ENCODE results near the gene XPA. TPM values are rescaled to one million over a fixed set of nuclear protein-coding genes. Genes with fewer than 3 reads are reported as not detected.
"Not testable (repeated sequence)": the region's sequence is repeated elsewhere in the genome, so short reads cannot be mapped to it uniquely, and the experiment has no call there.

XPA gene
- total RNA-seq (10 to 100 TPM; 21.7 to 24.5 (median 23.3) TPM), total RNA-seq (11.6 to 35.5 (median 26.8) reads per million in 29 experiments)
- total RNA-seq (2013): 27.4 TPM

GRCh38 chr9:97696803-97697601 is at the start of gene XPA:
TSS of gene XPA (minus strand) at chr9:97697340. CDS start at chr9:97697292, 48 bp downstream.
- H3K36me3 ChIP-seq (ENCODE audit: control insufficient read depth in 2 of 2, extremely low read depth in 1 of 2, insufficient read depth in 1 of 2, low read length in 1 of 2): no peaks in the 10 kb centered on the region
- H3K27ac Mint-ChIP-seq: peak within 1 kb of the TSS; percentile 97 to 98
- WGBS (ENCODE audit: insufficient coverage): under 1% methylated on average over 80 of the region's 82 CpGs
- H3K27ac ChIP-seq (ENCODE audit: low read length): peak within 1 kb of the TSS; percentile 84
- H3K4me3 ChIP-seq (ENCODE audit: control insufficient read depth in 1 of 2, extremely low read depth in 1 of 2, low read length in 1 of 2): peak within 1 kb of the TSS; percentile 72 to 73
- H3K4me3 Mint-ChIP-seq: peak within 1 kb of the TSS; percentile 87 to 91 (median 90)
- H3K9me3 Mint-ChIP-seq: no peaks in the 10 kb centered on the region
- peaks cover 14 to 31% of the 10 kb centered on the region in 2 experiments for H3K4me1 ChIP-seq (ENCODE audit: control insufficient read depth in 1 of 2, extremely low read depth in 1 of 2, insufficient read depth in 2 of 2, low read length in 2 of 2)
- CTCF ChIA-PET: interaction anchor here in 1 of 2 donors (0.8 to 1.7 kb wide), 5 partner anchors 8 to 348 kb away, joined by 3 to 8 read pairs (median 3); partner anchors contain the start of genes NCBP1 and TSTD2
- peak; percentile 92 to 96 (median 93) for ATAC-seq (replicated peaks in 1 of 4)
- peak; percentile 92 to 98 (median 95) for DNase-seq
- peaks cover 6% of the 10 kb centered on the region for H3K36me3 Mint-ChIP-seq
- H3K27me3 Mint-ChIP-seq: peaks cover 0 to 7% of the 10 kb centered on the region in 2 donors
- H3K9me3 ChIP-seq: no peaks in the 10 kb centered on the region
- peaks cover 0 to 5% of the 10 kb centered on the region in 2 experiments for H3K27me3 ChIP-seq (replicated peaks in 1 of 2; ENCODE audit: control insufficient read depth in 2 of 2, extremely low read depth in 1 of 2, insufficient read depth in 2 of 2, low read length in 1 of 2)
- peaks cover 55 to 64% (median 58%) of the 10 kb centered on the region in 3 donors for H3K4me1 Mint-ChIP-seq
- POLR2A ChIA-PET: interaction anchor here (0.6 to 2.9 kb wide), 8 partner anchors 17 to 460 kb away, joined by 3 to 19 read pairs (median 3); partner anchors contain the start of genes NCBP1 (in 1 of the 2), TRMO (in 1 of the 2) and TSTD2 (in 1 of the 2)

- ATAC-seq (replicated peaks in 1 of 4) (no peak), DNase-seq (no peak)
- H3K4me1 ChIP-seq (ENCODE audit: control insufficient read depth in 1 of 2, extremely low read depth in 1 of 2, insufficient read depth in 2 of 2, low read length in 2 of 2): peaks cover 2 to 10% of the 10 kb centered on the region in 2 experiments
- Mint-ChIP-seq H3K4me3 (no peak overlapping the region), H3K27ac (no peak overlapping the region), H3K27me3 (peaks cover 58 to 63% of the 10 kb centered on the region in 2 donors), H3K9me3 (no peaks in the 10 kb centered on the region), H3K36me3 (no peaks in the 10 kb centered on the region), H3K4me1 (peaks cover 6 to 14% (median 10%) of the 10 kb centered on the region in 3 donors)
- peaks cover 12 to 53% of the 10 kb centered on the region in 2 experiments for H3K27me3 ChIP-seq (replicated peaks in 1 of 2; ENCODE audit: control insufficient read depth in 2 of 2, extremely low read depth in 1 of 2, insufficient read depth in 2 of 2, low read length in 1 of 2)
- WGBS (ENCODE audit: insufficient coverage): 40% methylated on average over 2 of the region's 7 CpGs
- ChIA-PET POLR2A (no interaction called here), CTCF (no interaction called here)
- no peaks in the 10 kb centered on the region for H3K36me3 ChIP-seq (ENCODE audit: control insufficient read depth in 2 of 2, extremely low read depth in 1 of 2, insufficient read depth in 1 of 2, low read length in 1 of 2)
- H3K9me3 ChIP-seq: no peaks in the 10 kb centered on the region
- no peak overlapping the region for H3K27ac ChIP-seq (ENCODE audit: low read length)
- H3K4me3 ChIP-seq (ENCODE audit: control insufficient read depth in 1 of 2, extremely low read depth in 1 of 2, low read length in 1 of 2): no peak overlapping the region
Observed at GRCh38 chr9:97744710-97745708, 47.9 kb upstream of the XPA start.

GRCh38 chr9:97744025-97744424 is 46.9 kb upstream of the XPA start:
- peaks cover 12 to 62% of the 10 kb centered on the region in 2 experiments for H3K27me3 ChIP-seq (replicated peaks in 1 of 2; ENCODE audit: control insufficient read depth in 2 of 2, extremely low read depth in 1 of 2, insufficient read depth in 2 of 2, low read length in 1 of 2)

GRCh38 chr9:97742545-97742944 is 45.4 kb upstream of the XPA start:
- peak overlapping the region in 1 of 2 donors; percentile 2 for H3K4me3 ChIP-seq (ENCODE audit: control insufficient read depth in 1 of 2, extremely low read depth in 1 of 2, low read length in 1 of 2)
- ChIA-PET CTCF (no interaction called here), POLR2A (no interaction called here)
- no peaks in the 10 kb centered on the region for H3K36me3 ChIP-seq (ENCODE audit: control insufficient read depth in 2 of 2, extremely low read depth in 1 of 2, insufficient read depth in 1 of 2, low read length in 1 of 2)
- ATAC-seq (replicated peaks in 1 of 4) (no peak), DNase-seq (no peak)
- H3K4me1 ChIP-seq (ENCODE audit: control insufficient read depth in 1 of 2, extremely low read depth in 1 of 2, insufficient read depth in 2 of 2, low read length in 2 of 2): peaks cover 2 to 10% of the 10 kb centered on the region in 2 experiments
- H3K27me3 ChIP-seq (replicated peaks in 1 of 2; ENCODE audit: control insufficient read depth in 2 of 2, extremely low read depth in 1 of 2, insufficient read depth in 2 of 2, low read length in 1 of 2): peaks cover 12 to 69% of the 10 kb centered on the region in 2 experiments
- H3K9me3 Mint-ChIP-seq: no peaks in the 10 kb centered on the region
- 91% methylated on average over 7 of the region's 10 CpGs for WGBS (ENCODE audit: insufficient coverage)
- no peak overlapping the region for H3K27ac ChIP-seq (ENCODE audit: low read length)
- H3K4me3 Mint-ChIP-seq: no peak overlapping the region
- H3K27ac Mint-ChIP-seq: no peak overlapping the region
- H3K4me1 Mint-ChIP-seq: peaks cover 6 to 14% (median 10%) of the 10 kb centered on the region in 3 donors
- no peaks in the 10 kb centered on the region for H3K36me3 Mint-ChIP-seq
- H3K9me3 ChIP-seq: no peaks in the 10 kb centered on the region
- peaks cover 76 to 84% of the 10 kb centered on the region in 2 donors for H3K27me3 Mint-ChIP-seq

More at GRCh38 chr9:97744025-97744424, 46.9 kb upstream of the XPA start:
- Mint-ChIP-seq H3K27me3 (peaks cover 68 to 72% of the 10 kb centered on the region in 2 donors), H3K4me1 (peaks cover 6 to 14% (median 10%) of the 10 kb centered on the region in 3 donors)
- H3K4me3 Mint-ChIP-seq; H3K36me3 ChIP-seq (ENCODE audit: control insufficient read depth in 2 of 2, extremely low read depth in 1 of 2, insufficient read depth in 1 of 2, low read length in 1 of 2); H3K4me3 ChIP-seq (ENCODE audit: control insufficient read depth in 1 of 2, extremely low read depth in 1 of 2, low read length in 1 of 2); H3K9me3 ChIP-seq; H3K27ac ChIP-seq (ENCODE audit: low read length); H3K27ac Mint-ChIP-seq; H3K36me3 Mint-ChIP-seq; CTCF ChIA-PET; POLR2A ChIA-PET; DNase-seq; H3K9me3 Mint-ChIP-seq; ATAC-seq (replicated peaks in 1 of 4); H3K4me1 ChIP-seq (ENCODE audit: control insufficient read depth in 1 of 2, extremely low read depth in 1 of 2, insufficient read depth in 2 of 2, low read length in 2 of 2): not testable (repeated sequence)
- WGBS (ENCODE audit: insufficient coverage): no CpG with 5 or more reads among the region's 7 CpGs

GRCh38 chr9:97741947-97742346 is 44.8 kb upstream of the XPA start:
- H3K4me3 ChIP-seq (ENCODE audit: control insufficient read depth in 1 of 2, extremely low read depth in 1 of 2, low read length in 1 of 2): no peak overlapping the region
- 94% methylated on average over 3 of the region's 6 CpGs for WGBS (ENCODE audit: insufficient coverage)
- peaks cover 76 to 82% of the 10 kb centered on the region in 2 donors for H3K27me3 Mint-ChIP-seq

More at GRCh38 chr9:97741947-97742346, 44.8 kb upstream of the XPA start:
- Histone ChIP-seq H3K4me1 (ENCODE audit: control insufficient read depth in 1 of 2, extremely low read depth in 1 of 2, insufficient read depth in 2 of 2, low read length in 2 of 2) (peaks cover 2 to 10% of the 10 kb centered on the region in 2 experiments), H3K27ac (ENCODE audit: low read length) (no peak overlapping the region), H3K36me3 (ENCODE audit: control insufficient read depth in 2 of 2, extremely low read depth in 1 of 2, insufficient read depth in 1 of 2, low read length in 1 of 2) (no peaks in the 10 kb centered on the region), H3K27me3 (replicated peaks in 1 of 2; ENCODE audit: control insufficient read depth in 2 of 2, extremely low read depth in 1 of 2, insufficient read depth in 2 of 2, low read length in 1 of 2) (peaks cover 12 to 70% of the 10 kb centered on the region in 2 experiments), H3K9me3 (no peaks in the 10 kb centered on the region)
- Mint-ChIP-seq H3K4me1 (peaks cover 6 to 14% (median 10%) of the 10 kb centered on the region in 3 donors), H3K36me3 (no peaks in the 10 kb centered on the region), H3K4me3 (peak overlapping the region in 2 of 3 donors; percentile 44 to 69), H3K27ac (no peak overlapping the region), H3K9me3 (no peaks in the 10 kb centered on the region)
- CTCF ChIA-PET: no interaction called here
- DNase-seq: no peak
- no peak for ATAC-seq (replicated peaks in 1 of 4)
- POLR2A ChIA-PET: no interaction called here

Data from T-cell (primary cell).